HG03280 (cell line): Measurements from ENCODE around the gene BTBD6.
A peak's percentile ranks its signal among the peaks of the same experiment; 100 is the strongest.

Experiments used
- ATAC-seq: cut with Tn5 transposase; IDR thresholded peaks from one replicate; pipeline ENCODE4 v1.9.1; 2021; ENCODE audit warnings: mild to moderate bottlenecking, moderate library complexity; ENCODE audit not compliant: unreplicated experiment

Gene BTBD6

GRCh38 chr14:105229099-105229655 is 19.2 kb upstream of the BTBD6 start:
- no peak for ATAC-seq

GRCh38 chr14:105240811-105241576 is 7.3 kb upstream of the BTBD6 start:
- no peak for ATAC-seq

GRCh38 chr14:105241641-105242040 is 6.7 kb upstream of the BTBD6 start:
- no peak for ATAC-seq

- no peak for ATAC-seq
Measured at GRCh38 chr14:105244334-105244733, 4.0 kb upstream of the BTBD6 start.

- ATAC-seq: no peak
Measured at GRCh38 chr14:105247026-105247425, 1.3 kb upstream of the BTBD6 start.

GRCh38 chr14:105247715-105248367 is 492 bp upstream of the BTBD6 start:
- peak; percentile 11 for ATAC-seq

- no peak for ATAC-seq
Measured at GRCh38 chr14:105249182-105250007, 1.1 kb downstream of the BTBD6 start.

- ATAC-seq: no peak
Measured at GRCh38 chr14:105250008-105250366, 1.7 kb downstream of the BTBD6 start.

- ATAC-seq: no peak
Measured at GRCh38 chr14:105250986-105251385, 2.7 kb downstream of the BTBD6 start.

- no peak for ATAC-seq
Measured at GRCh38 chr14:105251920-105252319, 3.6 kb downstream of the BTBD6 start.

- no peak for ATAC-seq
Measured at GRCh38 chr14:105252552-105253328, 4.4 kb downstream of the BTBD6 start.

GRCh38 chr14:105253329-105253682 is 5.0 kb downstream of the BTBD6 start:
- ATAC-seq: no peak

- no peak for ATAC-seq
Measured at GRCh38 chr14:105255021-105255507, 6.7 kb downstream of the BTBD6 start.

- no peak for ATAC-seq
Measured at GRCh38 chr14:105256292-105256960, 8.1 kb downstream of the BTBD6 start.

GRCh38 chr14:105257464-105257863 is 9.1 kb downstream of the BTBD6 start:
- no peak for ATAC-seq

GRCh38 chr14:105258846-105259245 is 10.5 kb downstream of the BTBD6 start:
- ATAC-seq: no peak

- no peak for ATAC-seq
Measured at GRCh38 chr14:105260959-105261358, 12.6 kb downstream of the BTBD6 start.

- ATAC-seq: no peak
Measured at GRCh38 chr14:105261781-105262180, 13.4 kb downstream of the BTBD6 start.

GRCh38 chr14:105267820-105268548 is 19.7 kb downstream of the BTBD6 start:
- ATAC-seq: no peak
